GM12801 (cell line): Measurements from ENCODE around the gene CACNB2.

ENCODE experiments used
- CTCF ChIP-seq: IDR thresholded peaks from one replicate; pipeline ENCODE4 v1.5.1; 2011; ENCODE audit warnings: control low read depth; ENCODE audit not compliant: insufficient read length; ENCODE audit errors: extremely low read depth

CACNB2 gene

GRCh38 chr10:18501198-18501597 is 361.0 kb downstream of the CACNB2 start:
- TF ChIP-seq CTCF, result no peak

- TF ChIP-seq CTCF, result no peak
Observed at GRCh38 chr10:18501629-18502028, 361.4 kb downstream of the CACNB2 start.

- no peak for TF ChIP-seq CTCF
Observed at GRCh38 chr10:18504161-18504560, 363.9 kb downstream of the CACNB2 start.

- TF ChIP-seq CTCF, result no peak
Observed at GRCh38 chr10:18505456-18506118, 365.4 kb downstream of the CACNB2 start.

GRCh38 chr10:18508587-18508986 is 368.4 kb downstream of the CACNB2 start:
- TF ChIP-seq CTCF, result no peak

- no peak for TF ChIP-seq CTCF
Observed at GRCh38 chr10:18514537-18514936, 374.3 kb downstream of the CACNB2 start.

- TF ChIP-seq CTCF, result no peak
Observed at GRCh38 chr10:18516851-18517250, 376.6 kb downstream of the CACNB2 start.

- no peak for TF ChIP-seq CTCF
Observed at GRCh38 chr10:18523025-18523424, 382.8 kb downstream of the CACNB2 start.
